ENCODE data around the gene DTX3.

Gene DTX3

DNA sequence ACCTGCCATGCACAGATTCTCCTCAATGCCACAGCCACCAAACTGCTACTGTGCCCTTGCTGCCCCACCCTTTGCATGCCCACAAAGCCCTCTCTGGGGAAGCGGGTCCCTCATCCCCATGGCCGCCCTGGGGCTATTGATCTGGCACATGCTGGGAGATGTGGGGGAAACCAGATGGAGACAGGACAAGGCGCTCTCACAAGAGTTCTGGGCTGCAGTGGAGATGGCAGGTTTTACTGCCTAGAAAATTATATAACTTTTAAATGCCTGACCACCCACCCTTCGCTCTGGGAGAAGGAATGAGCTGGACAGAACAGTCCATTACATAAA is 24.2 kb upstream of the DTX3 start:
- Histone ChIP-seq H3K27me3 (ENCODE audit: insufficient read depth, low read depth, severe bottlenecking) (no peaks in the 10 kb centered on the region), H3K4me3 (ENCODE audit: low read depth, low read length) (no peak overlapping the region), H3K9me3 (ENCODE audit: severe bottlenecking) (no peaks in the 10 kb centered on the region), H3K27ac (no peak overlapping the region), H3K36me3 (peaks cover 57% of the 10 kb centered on the region)
- no peak for DNase-seq
- TF ChIP-seq, protein P1, sequence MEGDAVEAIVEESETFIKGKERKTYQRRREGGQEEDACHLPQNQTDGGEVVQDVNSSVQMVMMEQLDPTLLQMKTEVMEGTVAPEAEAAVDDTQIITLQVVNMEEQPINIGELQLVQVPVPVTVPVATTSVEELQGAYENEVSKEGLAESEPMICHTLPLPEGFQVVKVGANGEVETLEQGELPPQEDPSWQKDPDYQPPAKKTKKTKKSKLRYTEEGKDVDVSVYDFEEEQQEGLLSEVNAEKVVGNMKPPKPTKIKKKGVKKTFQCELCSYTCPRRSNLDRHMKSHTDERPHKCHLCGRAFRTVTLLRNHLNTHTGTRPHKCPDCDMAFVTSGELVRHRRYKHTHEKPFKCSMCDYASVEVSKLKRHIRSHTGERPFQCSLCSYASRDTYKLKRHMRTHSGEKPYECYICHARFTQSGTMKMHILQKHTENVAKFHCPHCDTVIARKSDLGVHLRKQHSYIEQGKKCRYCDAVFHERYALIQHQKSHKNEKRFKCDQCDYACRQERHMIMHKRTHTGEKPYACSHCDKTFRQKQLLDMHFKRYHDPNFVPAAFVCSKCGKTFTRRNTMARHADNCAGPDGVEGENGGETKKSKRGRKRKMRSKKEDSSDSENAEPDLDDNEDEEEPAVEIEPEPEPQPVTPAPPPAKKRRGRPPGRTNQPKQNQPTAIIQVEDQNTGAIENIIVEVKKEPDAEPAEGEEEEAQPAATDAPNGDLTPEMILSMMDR (IDR thresholded peaks at IDR 0.05; ENCODE audit: low read depth, low read length), result no peak

DNA sequence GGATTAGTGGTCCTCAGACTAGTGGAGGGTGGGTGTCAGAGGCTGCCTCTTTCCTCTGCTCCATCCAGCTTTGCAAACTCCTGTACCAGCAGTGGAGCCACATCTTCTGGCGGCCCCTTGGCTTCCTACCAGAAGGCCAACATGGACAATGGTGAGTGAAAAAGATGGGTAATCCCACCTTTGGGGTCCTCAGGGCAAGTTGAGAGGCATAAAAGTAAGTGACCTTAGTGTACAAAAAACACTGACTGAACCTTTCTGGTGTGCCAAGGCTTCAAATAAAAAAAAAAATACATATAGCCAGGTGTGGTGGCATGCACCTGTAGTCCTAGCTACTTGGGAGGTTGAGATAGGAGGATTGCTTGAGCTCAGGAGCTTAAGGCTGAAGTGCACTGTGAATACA is 22.8 kb upstream of the DTX3 start:
- Histone ChIP-seq H3K27me3 (ENCODE audit: insufficient read depth, low read depth, severe bottlenecking) (no peaks in the 10 kb centered on the region), H3K9me3 (ENCODE audit: severe bottlenecking) (no peaks in the 10 kb centered on the region), H3K4me3 (ENCODE audit: low read depth, low read length) (no peak overlapping the region), H3K36me3 (peaks cover 43% of the 10 kb centered on the region), H3K27ac (no peak overlapping the region)
- TF ChIP-seq, protein P1 (IDR thresholded peaks at IDR 0.05; ENCODE audit: low read depth, low read length), result no peak
- DNase-seq, result no peak

DNA sequence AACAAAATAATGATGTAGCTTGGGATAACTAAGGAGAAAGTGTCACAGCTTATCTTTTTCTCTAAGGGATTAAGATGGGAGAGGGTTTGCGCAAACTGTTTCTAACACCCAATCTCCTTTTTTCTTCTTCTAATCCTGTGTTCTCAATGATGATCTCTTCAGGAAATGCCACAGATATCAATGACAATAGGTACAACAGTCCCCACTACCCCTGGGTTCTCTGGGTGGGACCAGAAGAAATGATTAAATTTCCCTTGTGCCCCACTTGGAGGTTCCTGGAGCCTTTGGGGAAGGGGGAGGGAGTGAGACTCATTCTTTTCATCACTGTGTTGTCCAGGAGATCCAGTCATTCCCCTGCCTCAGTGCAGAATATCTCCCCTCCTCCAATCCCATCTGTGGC is 22.2 kb upstream of the DTX3 start:
- no peak overlapping the region for H3K4me3 ChIP-seq (ENCODE audit: low read depth, low read length)
- no peak overlapping the region for H3K27ac ChIP-seq
- H3K27me3 ChIP-seq (ENCODE audit: insufficient read depth, low read depth, severe bottlenecking), result no peaks in the 10 kb centered on the region
- no peaks in the 10 kb centered on the region for H3K9me3 ChIP-seq (ENCODE audit: severe bottlenecking)
- H3K36me3 ChIP-seq, result peaks cover 42% of the 10 kb centered on the region
- TF ChIP-seq, protein P1 (IDR thresholded peaks at IDR 0.05; ENCODE audit: low read depth, low read length), result no peak
- DNase-seq, result no peak

DNA sequence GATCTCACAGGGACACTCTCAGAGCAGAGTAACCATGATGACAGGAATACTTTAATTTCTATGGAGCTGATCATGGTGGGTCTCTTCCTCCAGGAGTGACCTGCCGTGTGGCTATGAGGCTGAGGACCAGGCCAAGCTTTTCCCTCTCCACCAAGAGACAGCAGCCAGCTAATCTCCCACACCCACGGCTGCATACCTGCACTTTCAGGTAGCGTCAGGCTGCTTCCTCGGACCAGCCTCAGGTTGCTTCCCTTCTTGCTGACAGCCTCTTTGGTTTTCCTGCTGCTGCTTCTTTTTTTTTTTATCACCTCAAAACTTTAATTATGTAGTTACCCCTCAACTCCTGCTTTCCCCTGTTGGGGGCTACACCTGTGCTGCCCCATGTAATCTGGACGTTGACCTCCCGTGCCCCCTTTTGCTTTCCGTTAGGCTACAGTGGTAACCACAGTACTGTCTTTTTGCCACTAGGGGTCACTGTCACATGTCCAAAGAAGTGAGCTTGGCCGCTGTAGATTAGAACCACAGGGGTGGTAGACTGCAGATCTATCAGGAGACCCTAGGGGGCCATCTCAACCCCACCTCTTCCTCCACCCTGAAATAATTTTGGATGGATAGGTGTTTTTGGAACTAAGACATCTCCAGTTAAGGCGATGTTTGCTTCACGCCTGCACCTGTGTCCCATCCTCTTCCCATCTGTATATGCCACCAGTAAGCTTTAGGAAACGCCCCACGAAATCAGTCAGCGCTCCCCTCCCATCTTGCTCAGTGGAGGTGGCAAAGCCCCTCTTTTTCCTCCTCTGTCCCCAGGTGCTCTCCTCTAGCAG is 21.4 kb upstream of the DTX3 start:
- DNase-seq, result peak; percentile 79
- no peaks in the 10 kb centered on the region for H3K27me3 ChIP-seq (ENCODE audit: insufficient read depth, low read depth, severe bottlenecking)
- no peak overlapping the region for H3K27ac ChIP-seq
- no peak overlapping the region for H3K4me3 ChIP-seq (ENCODE audit: low read depth, low read length)
- H3K36me3 ChIP-seq, result peaks cover 35% of the 10 kb centered on the region
- H3K9me3 ChIP-seq (ENCODE audit: severe bottlenecking), result no peaks in the 10 kb centered on the region
- TF ChIP-seq, protein P1 (IDR thresholded peaks at IDR 0.05; ENCODE audit: low read depth, low read length), result peak; percentile 85

DNA sequence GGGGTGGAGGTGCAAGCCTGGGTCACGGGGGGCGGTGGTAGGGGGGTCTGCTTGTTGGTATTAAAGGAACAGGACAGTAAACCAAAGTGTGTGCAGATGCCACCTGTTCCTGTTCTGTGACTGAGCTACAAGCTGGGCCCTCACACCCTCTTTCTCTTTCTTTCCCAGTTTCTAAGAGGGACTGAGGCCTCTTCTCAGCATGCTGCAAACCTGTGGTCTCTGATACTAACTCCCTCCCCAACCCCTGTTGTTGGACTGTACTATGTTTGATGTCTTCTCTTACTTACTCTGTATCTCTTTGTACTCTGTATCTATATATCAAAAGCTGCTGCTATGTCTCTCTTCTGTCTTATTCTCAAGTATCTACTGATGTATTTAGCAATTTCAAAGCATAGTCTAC is 20.6 kb upstream of the DTX3 start:
- H3K4me3 ChIP-seq (ENCODE audit: low read depth, low read length), result no peak overlapping the region
- peaks cover 27% of the 10 kb centered on the region for H3K36me3 ChIP-seq
- H3K27ac ChIP-seq, result no peak overlapping the region
- no peak for DNase-seq
- no peaks in the 10 kb centered on the region for H3K9me3 ChIP-seq (ENCODE audit: severe bottlenecking)
- TF ChIP-seq, protein P1 (IDR thresholded peaks at IDR 0.05; ENCODE audit: low read depth, low read length), result no peak
- no peaks in the 10 kb centered on the region for H3K27me3 ChIP-seq (ENCODE audit: insufficient read depth, low read depth, severe bottlenecking)

DNA sequence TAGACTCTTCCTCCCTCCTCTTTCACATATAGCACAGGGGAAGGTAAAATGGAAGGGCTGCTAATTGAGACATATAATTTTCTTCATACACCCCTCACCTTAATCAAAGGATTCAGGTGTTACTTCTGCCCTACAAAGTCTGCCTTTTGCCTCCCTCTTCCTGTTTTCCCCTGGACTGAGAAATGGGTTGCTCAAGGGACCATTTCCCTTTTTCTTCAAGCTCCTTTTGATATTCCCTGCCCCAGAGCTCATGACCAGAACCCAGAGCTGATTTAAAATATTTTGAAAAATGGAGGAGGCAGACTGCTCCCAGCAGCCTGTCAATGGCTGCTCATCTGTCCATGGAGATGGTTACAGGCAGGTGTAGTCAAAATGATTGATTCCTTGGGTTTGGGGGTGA is 19.9 kb upstream of the DTX3 start:
- peaks cover 25% of the 10 kb centered on the region for H3K36me3 ChIP-seq
- H3K4me3 ChIP-seq (ENCODE audit: low read depth, low read length), result no peak overlapping the region
- TF ChIP-seq, protein P1 (IDR thresholded peaks at IDR 0.05; ENCODE audit: low read depth, low read length), result no peak
- DNase-seq, result no peak
- no peaks in the 10 kb centered on the region for H3K27me3 ChIP-seq (ENCODE audit: insufficient read depth, low read depth, severe bottlenecking)
- no peak overlapping the region for H3K27ac ChIP-seq
- no peaks in the 10 kb centered on the region for H3K9me3 ChIP-seq (ENCODE audit: severe bottlenecking)

Measured in WERI-Rb-1 (cell line).